Subcutaneous abdominal adipose tissue (tissue), 5 donors: Measurements from ENCODE around the gene ZBTB8OS.
A peak's percentile ranks its signal among the peaks of the same experiment; 100 is the strongest.

Experiments
- H3K27ac ChIP-seq: one replicate; pipeline ENCODE4 v1.7.0; 2013; ENCODE audit warnings: low read depth, mild to moderate bottlenecking, inconsistent platforms, low read length, moderate library complexity
- H3K27me3 ChIP-seq, 5 donors: one replicate each; pipeline ENCODE4 v1.7.0; 2013; ENCODE audit warnings: low read length in 5 of 5, inconsistent platforms in 1 of 5; ENCODE audit not compliant: control insufficient read depth in 5 of 5, insufficient read depth in 4 of 5
- H3K36me3 ChIP-seq, 5 donors: one replicate each; pipeline ENCODE4 v1.7.0; 2013; ENCODE audit warnings: low read length in 5 of 5; ENCODE audit not compliant: control insufficient read depth in 5 of 5, insufficient read depth in 5 of 5
- H3K4me1 ChIP-seq, 5 donors: one replicate each; pipeline ENCODE4 v1.7.0; 2013; ENCODE audit warnings: low read length in 5 of 5, mild to moderate bottlenecking in 3 of 5, moderate library complexity in 1 of 5; ENCODE audit not compliant: control insufficient read depth in 5 of 5, insufficient read depth in 5 of 5
- H3K4me3 ChIP-seq, 5 donors: one replicate each; pipeline ENCODE4 v1.7.0; 2013; ENCODE audit warnings: low read length in 5 of 5, low read depth in 1 of 5
- H3K9ac ChIP-seq, 5 donors: one replicate each; pipeline ENCODE4 v1.7.0; 2013; ENCODE audit warnings: low read length in 5 of 5, mild to moderate bottlenecking in 4 of 5, moderate library complexity in 3 of 5
- H3K9me3 ChIP-seq, 5 donors: one replicate each; pipeline ENCODE4 v1.7.0; 2013; ENCODE audit warnings: low read length in 5 of 5; ENCODE audit not compliant: control insufficient read depth in 5 of 5
- donor health status: healthy.
- donor health status: healthy.
- donor health status: healthy.
- donor health status: healthy.
- donor health status: healthy.

Gene ZBTB8OS

GRCh38 chr1:32613472-32613871, 36.9 kb downstream of the ZBTB8OS start:
- no peaks in the 10 kb centered on the region for H3K27me3 ChIP-seq
- H3K27ac ChIP-seq: no peak overlapping the region
- H3K9ac ChIP-seq: no peak overlapping the region
- H3K36me3 ChIP-seq: no peaks in the 10 kb centered on the region
- no peak overlapping the region for H3K4me3 ChIP-seq
- H3K4me1 ChIP-seq: peaks cover 0 to 13% (median 11%) of the 10 kb centered on the region in 5 donors
- no peaks in the 10 kb centered on the region for H3K9me3 ChIP-seq

DNA sequence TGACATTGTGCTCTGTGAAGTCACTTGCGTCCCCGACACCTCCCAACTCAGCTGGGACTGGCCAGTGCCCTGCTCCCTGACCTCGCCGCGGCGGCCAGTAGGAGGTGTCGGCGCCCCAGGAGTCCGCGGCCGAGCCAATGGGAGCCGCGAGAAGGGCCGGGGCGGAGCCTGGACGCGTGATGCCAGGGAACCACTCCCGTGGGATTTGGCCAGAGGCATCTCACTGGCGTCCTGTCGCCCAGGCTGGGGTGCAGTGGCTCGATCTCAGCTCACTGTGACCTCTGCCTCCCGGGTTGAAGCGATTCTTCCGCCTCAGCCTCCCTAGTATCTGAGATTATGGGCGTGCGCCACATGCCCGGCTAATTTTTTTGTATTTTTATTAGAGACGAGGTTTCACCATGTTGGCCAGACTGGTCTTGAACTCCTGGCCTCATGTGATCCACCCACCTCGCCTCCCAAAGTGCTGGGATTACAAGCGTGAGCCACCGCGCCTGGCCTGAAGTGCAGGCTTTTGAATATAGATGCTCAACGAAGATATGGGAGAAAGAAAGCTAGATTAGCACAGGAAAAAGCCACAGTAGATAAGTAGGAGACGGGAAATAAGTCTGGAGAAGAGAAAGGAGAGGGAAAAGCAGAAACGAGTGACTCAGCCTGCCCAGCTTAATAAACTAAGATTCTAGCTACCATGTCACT, 38.0 kb downstream of the ZBTB8OS start:
- Histone ChIP-seq H3K4me3 (peak overlapping the region; percentile 73 to 86 (median 80)), H3K27ac (no peak overlapping the region), H3K9me3 (no peaks in the 10 kb centered on the region), H3K36me3 (no peaks in the 10 kb centered on the region), H3K27me3 (no peaks in the 10 kb centered on the region), H3K9ac (peak overlapping the region in 4 of 5 donors; percentile 40 to 74 (median 62)), H3K4me1 (peaks cover 0 to 13% (median 11%) of the 10 kb centered on the region in 5 donors)

GRCh38 chr1:32611859-32612188, 38.5 kb downstream of the ZBTB8OS start:
- H3K27ac ChIP-seq: no peak overlapping the region
- H3K9ac ChIP-seq: peak overlapping the region in 4 of 5 donors; percentile 40 to 74 (median 62)

GRCh38 chr1:32609180-32609579, 41.2 kb downstream of the ZBTB8OS start:
- peaks cover 0 to 13% (median 11%) of the 10 kb centered on the region in 5 donors for H3K4me1 ChIP-seq
- H3K27ac ChIP-seq: no peak overlapping the region
- no peak overlapping the region for H3K9ac ChIP-seq
- no peak overlapping the region for H3K4me3 ChIP-seq
- no peaks in the 10 kb centered on the region for H3K9me3 ChIP-seq
- no peaks in the 10 kb centered on the region for H3K27me3 ChIP-seq
- peaks cover 0 to 12% (median 6%) of the 10 kb centered on the region in 5 donors for H3K36me3 ChIP-seq

More at GRCh38 chr1:32611859-32612188, 38.5 kb downstream of the ZBTB8OS start:
- Histone ChIP-seq H3K9me3 (no peaks in the 10 kb centered on the region), H3K27me3 (no peaks in the 10 kb centered on the region), H3K4me1 (peaks cover 0 to 13% (median 11%) of the 10 kb centered on the region in 5 donors), H3K36me3 (peaks cover 0 to 2% (median 0%) of the 10 kb centered on the region in 5 donors), H3K4me3 (peak overlapping the region; percentile 73 to 86 (median 80))

DNA sequence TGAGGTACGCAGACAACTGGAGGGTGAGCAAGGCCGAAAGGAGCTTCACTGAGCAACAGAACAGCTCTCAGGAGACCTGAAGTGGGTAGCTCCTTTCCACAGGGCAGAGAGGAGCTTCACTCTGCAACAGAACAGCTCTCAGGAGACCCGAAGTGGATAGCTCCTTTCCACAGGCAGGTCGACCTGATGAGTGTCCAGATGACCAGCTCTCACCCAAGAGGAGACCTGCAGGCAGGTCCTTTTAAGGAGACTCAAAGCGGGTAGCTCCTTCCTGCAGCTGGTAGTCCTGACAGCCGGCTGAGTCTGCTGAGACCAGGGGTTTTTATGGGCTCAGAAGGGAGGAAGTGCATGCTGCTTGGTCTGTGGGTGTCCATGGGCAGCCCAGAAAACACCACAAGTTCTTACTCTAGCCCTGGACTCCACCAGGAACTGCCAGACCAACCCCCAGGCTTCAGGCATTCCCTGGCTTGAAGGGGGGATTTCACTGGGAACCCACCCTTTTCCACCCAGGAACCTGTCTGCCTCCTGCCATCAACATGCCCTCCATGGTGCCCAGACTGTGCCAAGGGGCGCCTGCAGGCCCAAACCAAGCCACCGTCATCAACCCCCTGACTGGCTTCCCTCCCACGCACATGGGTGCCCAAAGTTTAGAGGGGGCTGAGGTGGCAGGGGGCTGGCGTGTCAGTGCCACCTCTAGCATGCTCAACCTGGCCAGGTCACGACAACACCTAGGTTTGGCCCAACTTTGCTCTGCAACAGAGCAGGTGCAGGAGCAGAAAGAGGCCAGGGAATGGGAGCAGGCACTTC, 43.6 kb downstream of the ZBTB8OS start:
- Histone ChIP-seq H3K4me3 (no peak overlapping the region), H3K9ac (no peak overlapping the region), H3K36me3 (peaks cover 0 to 12% (median 6%) of the 10 kb centered on the region in 5 donors), H3K4me1 (peaks cover 0 to 4% (median under 1%) of the 10 kb centered on the region in 5 donors), H3K27ac (no peak overlapping the region), H3K27me3 (no peaks in the 10 kb centered on the region), H3K9me3 (no peaks in the 10 kb centered on the region)

DNA sequence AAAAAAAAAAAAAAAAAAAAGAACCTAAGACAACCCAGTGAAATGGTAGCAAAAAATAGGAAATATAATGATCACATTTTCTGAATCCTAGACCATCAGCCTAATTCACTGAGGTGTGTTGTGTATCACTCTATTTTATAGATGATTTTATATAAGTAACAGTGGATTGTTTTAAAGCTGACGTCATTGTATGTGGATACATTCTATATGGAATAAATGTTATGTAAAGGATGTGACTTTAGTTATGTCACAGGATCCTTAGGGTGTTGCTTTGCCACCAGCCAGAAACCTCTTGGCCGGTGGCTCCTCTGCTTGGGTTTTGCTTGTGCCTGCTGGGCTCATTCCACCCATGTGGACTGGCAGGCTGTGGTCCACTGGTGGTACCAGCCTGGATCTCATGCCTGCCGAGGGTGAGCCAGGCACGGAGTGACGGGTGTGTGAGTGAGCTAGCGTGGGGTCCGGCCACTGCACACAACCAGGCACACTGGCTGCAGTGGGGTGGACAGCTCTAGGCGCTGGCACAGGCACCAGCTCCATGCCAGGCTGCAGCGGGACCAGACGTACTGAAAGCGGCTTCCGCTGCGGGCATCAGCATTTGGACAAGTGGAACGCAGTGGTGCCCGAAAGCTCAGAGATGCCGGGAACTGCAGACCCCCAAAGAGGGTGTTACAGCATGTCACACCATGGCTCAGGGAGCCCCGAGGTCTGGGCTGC, 44.5 kb downstream of the ZBTB8OS start:
- H3K4me3 ChIP-seq: no peak overlapping the region
- no peaks in the 10 kb centered on the region for H3K9me3 ChIP-seq
- peaks cover 0 to 12% (median 6%) of the 10 kb centered on the region in 5 donors for H3K36me3 ChIP-seq
- H3K4me1 ChIP-seq: no peaks in the 10 kb centered on the region
- H3K27ac ChIP-seq: no peak overlapping the region
- H3K9ac ChIP-seq: no peak overlapping the region
- no peaks in the 10 kb centered on the region for H3K27me3 ChIP-seq

- no peaks in the 10 kb centered on the region for H3K9me3 ChIP-seq
- no peak overlapping the region for H3K27ac ChIP-seq
- no peaks in the 10 kb centered on the region for H3K27me3 ChIP-seq
- H3K9ac ChIP-seq: no peak overlapping the region
- H3K4me1 ChIP-seq: no peaks in the 10 kb centered on the region
- H3K36me3 ChIP-seq: peaks cover 5 to 14% (median 10%) of the 10 kb centered on the region in 5 donors
- H3K4me3 ChIP-seq: no peak overlapping the region
These were observed 50.3 kb downstream of the ZBTB8OS start for GRCh38 chr1:32600034-32600433.

DNA sequence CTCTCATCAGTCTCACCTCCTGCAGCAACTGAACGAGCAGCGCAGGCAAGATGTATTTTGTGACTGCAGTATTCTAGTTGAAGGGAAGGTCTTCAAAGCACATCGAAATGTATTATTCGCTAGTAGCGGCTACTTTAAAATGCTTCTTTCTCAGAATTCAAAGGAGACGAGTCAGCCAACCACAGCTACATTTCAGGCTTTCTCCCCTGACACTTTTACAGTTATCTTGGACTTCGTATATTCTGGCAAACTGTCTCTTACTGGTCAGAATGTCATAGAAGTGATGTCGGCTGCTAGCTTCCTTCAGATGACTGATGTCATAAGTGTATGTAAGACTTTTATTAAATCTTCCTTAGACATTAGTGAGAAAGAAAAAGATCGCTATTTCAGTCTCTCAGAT, 57.4 kb downstream of the ZBTB8OS start:
- H3K9ac ChIP-seq: no peak overlapping the region
- H3K27ac ChIP-seq: no peak overlapping the region
- H3K27me3 ChIP-seq: no peaks in the 10 kb centered on the region
- H3K36me3 ChIP-seq: peaks cover 7 to 18% (median 16%) of the 10 kb centered on the region in 5 donors
- no peaks in the 10 kb centered on the region for H3K9me3 ChIP-seq
- no peaks in the 10 kb centered on the region for H3K4me1 ChIP-seq
- H3K4me3 ChIP-seq: no peak overlapping the region

DNA sequence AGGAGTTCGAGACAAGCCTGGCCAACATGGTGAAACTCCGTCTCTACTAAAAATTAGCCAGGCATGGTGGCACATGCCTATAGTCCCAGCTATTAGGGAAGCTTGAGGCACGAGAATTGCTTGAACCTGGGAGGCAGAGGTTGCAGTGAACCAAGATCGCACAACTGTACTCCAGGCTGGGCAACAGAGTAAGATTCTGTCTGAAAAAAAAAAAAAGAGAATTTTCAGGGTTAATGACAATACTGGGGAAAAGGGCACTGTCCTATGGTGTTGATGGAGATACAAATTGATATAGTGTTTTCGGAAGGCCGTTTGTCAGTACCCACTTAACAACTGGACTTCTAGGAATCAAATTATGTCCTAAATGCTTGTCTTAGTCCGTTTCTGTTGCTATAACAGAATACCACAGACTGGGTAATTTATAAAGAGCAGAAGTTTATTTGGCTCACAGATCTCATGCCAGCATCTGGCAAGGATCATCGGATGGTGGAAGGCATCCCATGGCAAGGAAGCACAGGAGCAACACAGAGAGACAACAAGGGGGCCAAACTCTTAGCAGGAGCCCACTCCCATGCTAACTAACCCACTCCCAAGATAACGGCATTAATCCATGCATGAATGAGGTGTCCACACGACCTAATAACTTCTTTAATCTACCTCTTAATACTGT, 69.9 kb downstream of the ZBTB8OS start:
- Histone ChIP-seq H3K27me3 (no peaks in the 10 kb centered on the region), H3K9ac (no peak overlapping the region), H3K27ac (no peak overlapping the region), H3K4me1 (no peaks in the 10 kb centered on the region), H3K36me3 (no peaks in the 10 kb centered on the region), H3K4me3 (no peak overlapping the region), H3K9me3 (no peaks in the 10 kb centered on the region)
